T-cell (primary cell): Measurements from ENCODE around the gene WDR81. TPM values are rescaled to one million over a fixed set of nuclear protein-coding genes. Genes with fewer than 3 reads are reported as not detected.
A peak's percentile ranks its signal among the peaks of the same experiment; 100 is the strongest.

Experiments
- ATAC-seq, 4 experiments: fragments of 200-7000 bp in 3 of 4; fragments of 150-1000 bp in 1 of 4; cut with Tn5 transposase; replicated peaks in 1 of 4; 1 replicate in 3 of 4; 2 replicates in 1 of 4; pipeline ENCODE4 v1.10.0; 2021; ENCODE audit warnings: moderate library complexity in 3 of 4, mild to moderate bottlenecking in 2 of 4, moderate number of reproducible peaks in 1 of 4
- CTCF ChIA-PET, 2 donors: fragments of 300-600 bp; sonication (Branson Sonifier 250); formaldehyde crosslinking; loops; one replicate each; lab custom pipeline; 2022; ENCODE audit warnings: antibody characterized with exemption in 2 of 2; lab: Charles Lee
- POLR2A ChIA-PET, 2 donors: fragments of 300-600 bp; sonication (Branson Sonifier 250); formaldehyde crosslinking; loops; one replicate each; lab custom pipeline; 2022; ENCODE audit warnings: antibody characterized with exemption in 2 of 2; lab: Charles Lee
- DNase-seq, 35 experiments: peaks; one replicate each; pipeline versions ENCODE4 v3.0.0 to v3.0.0-alpha.2; 2013 to 2023
- H3K27ac ChIP-seq: one replicate; pipeline ENCODE4 v1.5.1; 2013; ENCODE audit warnings: low read length
- H3K27me3 ChIP-seq, 2 experiments: replicated peaks in 1 of 2; 1 replicate in 1 of 2; 2 replicates in 1 of 2; pipeline versions ENCODE4 v1.6.1 to v1.7.0; 2013; ENCODE audit warnings: low read length in 1 of 2, mixed read lengths in 1 of 2; ENCODE audit not compliant: control insufficient read depth in 2 of 2, insufficient read depth in 2 of 2; ENCODE audit errors: extremely low read depth in 1 of 2
- H3K36me3 ChIP-seq, 2 donors: 1 replicate in 1 of 2; 2 replicates in 1 of 2; pipeline versions ENCODE4 v1.6.1 to v1.7.0; 2013; ENCODE audit warnings: low read length in 1 of 2; ENCODE audit not compliant: control insufficient read depth in 2 of 2, insufficient read depth in 1 of 2; ENCODE audit errors: extremely low read depth in 1 of 2
- H3K4me1 ChIP-seq, 2 experiments: 1 replicate in 1 of 2; 2 replicates in 1 of 2; pipeline versions ENCODE4 v1.6.1 to v1.7.0; 2013; ENCODE audit warnings: low read length in 2 of 2, mixed read lengths in 1 of 2; ENCODE audit not compliant: insufficient read depth in 2 of 2, control insufficient read depth in 1 of 2; ENCODE audit errors: extremely low read depth in 1 of 2
- H3K4me3 ChIP-seq, 2 donors: 1 replicate in 1 of 2; 2 replicates in 1 of 2; pipeline versions ENCODE4 v1.5.1 to v1.7.0; 2013; ENCODE audit warnings: mild to moderate bottlenecking in 2 of 2, low read length in 1 of 2, moderate library complexity in 1 of 2; ENCODE audit not compliant: control insufficient read depth in 1 of 2; ENCODE audit errors: extremely low read depth in 1 of 2
- H3K9me3 ChIP-seq: 2 replicates; pipeline ENCODE4 v1.7.0; 2013
- H3K27ac Mint-ChIP-seq, 2 donors: one replicate each; pipeline ENCODE4 v1.8.0; 2020 to 2021; ENCODE audit warnings: mild to moderate bottlenecking in 2 of 2, mixed read lengths in 2 of 2
- H3K27me3 Mint-ChIP-seq, 2 donors: one replicate each; pipeline ENCODE4 v1.8.0; 2021 to 2022; ENCODE audit warnings: mixed read lengths in 2 of 2
- H3K36me3 Mint-ChIP-seq: one replicate; pipeline ENCODE4 v1.8.0; 2021; ENCODE audit warnings: mixed read lengths
- H3K4me1 Mint-ChIP-seq, 3 donors: one replicate each; pipeline ENCODE4 v1.8.0; 2020 to 2022; ENCODE audit warnings: mixed read lengths in 3 of 3, mild to moderate bottlenecking in 1 of 3
- H3K4me3 Mint-ChIP-seq, 3 donors: one replicate each; pipeline ENCODE4 v1.8.0; 2020 to 2022; ENCODE audit warnings: mild to moderate bottlenecking in 3 of 3, mixed read lengths in 3 of 3, moderate library complexity in 3 of 3
- H3K9me3 Mint-ChIP-seq, 3 donors: one replicate each; pipeline ENCODE4 v1.8.0; 2020 to 2022; ENCODE audit warnings: mixed read lengths in 3 of 3
- WGBS: methylation state at CpG from one replicate; pipeline ENCODE4 v1.1.5; 2013; ENCODE audit warnings: missing lambda C conversion rate; ENCODE audit not compliant: insufficient coverage; 5-methylcytosine and 5-hydroxymethylcytosine counted together
- total RNA-seq, 35 experiments: library from RNA in 6 of 35; stranded (reverse) in 6 of 35; fragments of 120-200 nt in 1 of 35; gene quantifications; one replicate each; pipeline versions ENCODE4 v1.2.1 to v1.2.4 and lab custom pipeline; 2013 to 2026

Gene WDR81
- total RNA-seq, 5 donors from 2014 or later (not counting 1 experiment from before 2014, with no cell fraction given) = 41.4 to 76.0 (median 63.1) TPM

DNA sequence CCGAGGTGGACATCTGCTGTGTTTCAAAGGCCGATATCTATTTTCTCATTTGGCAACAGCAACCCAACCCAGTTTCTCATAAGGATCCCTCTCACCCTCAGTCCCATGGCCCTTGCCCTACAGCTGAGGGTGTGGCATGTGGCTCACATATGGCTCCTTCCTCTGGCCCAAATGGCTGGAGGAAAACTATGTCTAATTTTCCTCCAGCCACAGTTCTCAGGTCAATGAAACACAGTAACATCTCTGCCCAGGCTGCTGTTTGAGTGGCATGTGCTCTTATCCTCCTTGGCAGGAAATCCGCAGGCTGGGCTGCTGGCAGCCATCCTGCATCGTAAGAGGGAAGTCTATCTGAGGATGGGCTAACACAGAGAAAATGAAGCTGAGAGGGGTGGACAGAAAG is 61.4 kb downstream of the WDR81 start:
- H3K27ac Mint-ChIP-seq = peak overlapping the region in 1 of 2 donors; percentile 17
- H3K4me1 Mint-ChIP-seq = peaks cover 0 to 13% (median 11%) of the 10 kb centered on the region in 3 donors
- no peaks in the 10 kb centered on the region for H3K27me3 ChIP-seq
- no peak overlapping the region for H3K27ac ChIP-seq
- no peak overlapping the region for H3K4me3 ChIP-seq
- no peaks in the 10 kb centered on the region for H3K27me3 Mint-ChIP-seq
- no peaks in the 10 kb centered on the region for H3K4me1 ChIP-seq
- H3K36me3 Mint-ChIP-seq = peaks cover 50% of the 10 kb centered on the region
- ATAC-seq = no peak
- no peaks in the 10 kb centered on the region for H3K9me3 Mint-ChIP-seq
- H3K36me3 ChIP-seq = peaks cover 27 to 58% of the 10 kb centered on the region in 2 donors
- CTCF ChIA-PET = no interaction called here
- POLR2A ChIA-PET = no interaction called here
- no peaks in the 10 kb centered on the region for H3K9me3 ChIP-seq
- DNase-seq = no peak
- 100% methylated on average over 3 of the region's 4 CpGs for WGBS
- H3K4me3 Mint-ChIP-seq = no peak overlapping the region

DNA sequence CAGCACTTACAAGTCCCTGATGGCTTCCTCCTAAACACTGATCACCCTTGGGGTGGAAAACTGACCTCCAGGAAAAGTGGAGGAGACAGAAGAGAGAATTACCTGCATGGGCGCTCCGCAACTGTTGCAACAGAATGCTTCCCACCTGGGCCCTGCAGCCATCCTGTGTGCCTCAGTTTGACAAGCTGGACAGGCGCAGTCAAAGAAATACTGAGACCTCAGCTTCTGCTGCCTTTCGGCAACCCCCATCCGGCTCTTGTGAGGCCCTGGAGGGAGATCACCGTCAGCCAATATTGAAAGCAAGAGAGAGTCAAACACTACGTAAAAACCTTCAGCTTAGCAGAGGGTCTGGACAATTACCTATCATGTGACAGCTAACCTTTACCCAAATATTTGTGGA is 62.2 kb downstream of the WDR81 start:
- Histone ChIP-seq H3K36me3 (peaks cover 27 to 51% of the 10 kb centered on the region in 2 donors), H3K4me1 (no peaks in the 10 kb centered on the region), H3K27me3 (no peaks in the 10 kb centered on the region), H3K4me3 (no peak overlapping the region), H3K27ac (no peak overlapping the region), H3K9me3 (no peaks in the 10 kb centered on the region)
- ChIA-PET CTCF (no interaction called here), POLR2A (no interaction called here)
- Mint-ChIP-seq H3K9me3 (no peaks in the 10 kb centered on the region), H3K4me1 (peaks cover 0 to 15% (median 13%) of the 10 kb centered on the region in 3 donors), H3K27ac (no peak overlapping the region), H3K36me3 (peaks cover 49% of the 10 kb centered on the region), H3K4me3 (no peak overlapping the region), H3K27me3 (no peaks in the 10 kb centered on the region)
- 99% methylated on average over 7 of the region's 7 CpGs for WGBS
- DNase-seq (no peak), ATAC-seq (no peak)

DNA sequence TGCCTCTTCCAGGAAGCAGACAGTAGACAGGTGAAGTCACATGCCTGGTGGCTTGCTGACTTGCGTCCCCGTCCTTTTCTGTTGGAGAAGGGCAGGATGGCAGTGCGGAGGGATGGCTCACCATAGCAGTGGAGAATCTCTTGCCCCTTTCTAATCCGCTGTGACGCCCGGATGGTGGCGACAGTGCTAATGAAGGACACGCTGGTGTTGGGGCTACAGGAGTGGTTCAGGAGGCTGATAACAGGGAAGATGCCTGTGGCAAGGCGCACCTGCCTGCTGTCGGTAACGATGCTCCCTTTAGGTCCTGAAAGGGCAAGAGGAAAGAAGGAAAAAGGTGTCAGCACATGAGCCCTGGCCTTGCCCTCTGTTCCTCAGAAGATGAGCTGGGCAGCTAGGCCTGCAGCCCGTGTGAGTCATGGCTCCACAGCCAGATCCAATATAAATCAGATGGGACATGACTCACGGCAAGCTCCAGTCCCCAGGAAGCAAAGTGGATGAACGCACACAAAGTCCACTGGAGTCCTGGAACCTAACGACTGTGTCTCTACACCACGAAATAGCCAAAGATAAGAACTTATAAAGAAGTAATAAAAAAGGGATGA is 62.9 kb downstream of the WDR81 start:
- 95% methylated on average over 12 of the region's 16 CpGs for WGBS
- no peak overlapping the region for H3K27ac Mint-ChIP-seq
- ChIA-PET POLR2A (no interaction called here), CTCF (interaction anchor here in 1 of 2 donors (0.7 kb wide), 1 partner anchor 91 kb away, joined by 3 read pairs; no protein-coding TSS in a partner anchor)
- no peaks in the 10 kb centered on the region for H3K27me3 Mint-ChIP-seq
- DNase-seq (no peak), ATAC-seq (no peak)
- no peaks in the 10 kb centered on the region for H3K27me3 ChIP-seq
- no peak overlapping the region for H3K4me3 Mint-ChIP-seq
- peaks cover 24 to 44% of the 10 kb centered on the region in 2 donors for H3K36me3 ChIP-seq
- peaks cover 0 to 15% (median 13%) of the 10 kb centered on the region in 3 donors for H3K4me1 Mint-ChIP-seq
- H3K36me3 Mint-ChIP-seq = peaks cover 42% of the 10 kb centered on the region
- H3K27ac ChIP-seq = no peak overlapping the region
- H3K4me3 ChIP-seq = no peak overlapping the region
- H3K9me3 Mint-ChIP-seq = no peaks in the 10 kb centered on the region
- no peaks in the 10 kb centered on the region for H3K9me3 ChIP-seq
- H3K4me1 ChIP-seq = no peaks in the 10 kb centered on the region

Other genes with a start within 250 kb of the WDR81 start
- gene MYO1C, start 232.0 kb upstream of the WDR81 start, total RNA-seq = 10 to 100 TPM; 18.0 to 41.5 (median 31.2) TPM
- 100 to 1,000 TPM in 2 of 5 donors, 10 to 100 TPM in 3; 91.1 to 184 (median 97.0) TPM for gene INPP5K, start 208.1 kb upstream of the WDR81 start, total RNA-seq
- 10 to 100 TPM; 31.8 to 45.6 (median 43.7) TPM for gene PITPNA, start 161.9 kb upstream of the WDR81 start, total RNA-seq
- gene SLC43A2, start 95.9 kb upstream of the WDR81 start, total RNA-seq = 10 to 100 TPM in 1 of 5 donors, 1 to 10 TPM in 4; 3.8 to 14.7 (median 7.8) TPM
- 1 to 10 TPM in 4 of 5 donors, under 1 TPM in 1; 0.83 to 2.0 (median 1.5) TPM for gene SCARF1, start 79.0 kb upstream of the WDR81 start, total RNA-seq
- gene RILP, start 74.8 kb upstream of the WDR81 start, total RNA-seq = 1 to 10 TPM; 1.2 to 2.9 (median 2.0) TPM
- 100 to 1,000 TPM; 387 to 543 (median 409) TPM for gene PRPF8, start 39.8 kb upstream of the WDR81 start, total RNA-seq
- gene TLCD2, start 14.3 kb upstream of the WDR81 start, total RNA-seq = under 1 TPM; 0.25 to 0.82 (median 0.59) TPM
- gene SERPINF2, start 18.2 kb downstream of the WDR81 start, total RNA-seq = 1 to 10 TPM in 4 of 5 donors, under 1 TPM in 1; 0.86 to 2.9 (median 1.4) TPM
- gene SERPINF1, start 37.4 kb downstream of the WDR81 start, total RNA-seq = 1 to 10 TPM in 4 of 5 donors, under 1 TPM in 1; 0.68 to 8.9 (median 4.4) TPM
- gene SMYD4, start 105.2 kb downstream of the WDR81 start, total RNA-seq = 10 to 100 TPM; 24.4 to 42.7 (median 38.5) TPM
- 100 to 1,000 TPM in 3 of 5 donors, 10 to 100 TPM in 2; 78.9 to 124 (median 107) TPM for gene RPA1, start 105.3 kb downstream of the WDR81 start, total RNA-seq